WTC11 (cell line): Measurements from ENCODE around the gene ARAF. TPM values are rescaled to one million over a fixed set of nuclear protein-coding genes. Genes with fewer than 3 reads are reported as not detected.

Source experiments
- ATAC-seq: fragments of 200-7000 bp; cut with Tn5 transposase; 2 replicates; pipeline ENCODE4 v1.10.0; 2021; ENCODE audit warnings: mild to moderate bottlenecking, moderate library complexity
- CTCF ChIA-PET: fragments of 300-600 bp; sonication (Branson Sonifier 250); formaldehyde crosslinking; loops from one replicate; lab custom pipeline; 2021; ENCODE audit warnings: antibody characterized with exemption; lab: Charles Lee
- POLR2A ChIA-PET: fragments of 350-600 bp; sonication (Branson Sonifier 250); formaldehyde crosslinking; loops from one replicate; lab custom pipeline; 2021; ENCODE audit warnings: antibody characterized with exemption; lab: Charles Lee
- DNase-seq: peaks from one replicate; pipeline ENCODE4 v3.0.0; 2021; ENCODE audit warnings: low spot score
- H3K27ac Mint-ChIP-seq: 2 replicates; pipeline ENCODE4 v1.8.0; 2021; ENCODE audit warnings: mixed read lengths
- H3K27me3 Mint-ChIP-seq: 2 replicates; pipeline ENCODE4 v1.8.0; 2021; ENCODE audit warnings: low read depth, mild to moderate bottlenecking, moderate library complexity, mixed read lengths
- H3K36me3 Mint-ChIP-seq: 2 replicates; pipeline ENCODE4 v1.8.0; 2021; ENCODE audit warnings: mixed read lengths
- H3K4me1 Mint-ChIP-seq: 2 replicates; pipeline ENCODE4 v1.8.0; 2022; ENCODE audit warnings: mixed read lengths
- H3K4me3 Mint-ChIP-seq: 2 replicates; pipeline ENCODE4 v1.8.0; 2021; ENCODE audit warnings: mild to moderate bottlenecking, moderate library complexity, mixed read lengths
- H3K9me3 Mint-ChIP-seq: 2 replicates; pipeline ENCODE4 v1.8.0; 2021; ENCODE audit warnings: mixed read lengths
- CREB1 ChIP-seq: sonication (generic); formaldehyde crosslinking; IDR thresholded peaks from 2 replicates; pipeline ENCODE4 v1.8.0; 2023; ENCODE audit warnings: mild to moderate bottlenecking, missing genetic modification reagents
- E2F4 ChIP-seq: sonication (generic); formaldehyde crosslinking; IDR thresholded peaks from 2 replicates; pipeline ENCODE4 v1.8.1; 2022; ENCODE audit warnings: low read depth, mild to moderate bottlenecking, moderate library complexity, missing genetic modification reagents, borderline replicate concordance
- EMX1 ChIP-seq: fragments of 250-450 bp; sonication (Bioruptor Pico); IDR thresholded peaks from 2 replicates; pipeline ENCODE4 v1.8.0; 2021; ENCODE audit warnings: mild to moderate bottlenecking
- ESRRA ChIP-seq: sonication (generic); formaldehyde crosslinking; IDR thresholded peaks from 2 replicates; pipeline ENCODE4 v1.8.1; 2022; ENCODE audit warnings: mild to moderate bottlenecking, missing genetic modification reagents, borderline replicate concordance
- ETV6 ChIP-seq: sonication (generic); formaldehyde crosslinking; IDR thresholded peaks from 2 replicates; pipeline ENCODE4 v1.8.1; 2022; ENCODE audit warnings: mild to moderate bottlenecking, missing genetic modification reagents
- FOXP1 ChIP-seq: sonication (generic); formaldehyde crosslinking; IDR thresholded peaks from 2 replicates; pipeline ENCODE4 v1.8.0; 2022; ENCODE audit warnings: missing genetic modification reagents, mild to moderate bottlenecking, moderate library complexity, borderline replicate concordance
- GABPB1 ChIP-seq: sonication (generic); formaldehyde crosslinking; IDR thresholded peaks from 2 replicates; pipeline ENCODE4 v1.8.1; 2023; ENCODE audit warnings: mild to moderate bottlenecking, missing genetic modification reagents
- MAX ChIP-seq: sonication (generic); formaldehyde crosslinking; IDR thresholded peaks from 2 replicates; pipeline ENCODE4 v1.8.0; 2022; ENCODE audit warnings: mild to moderate bottlenecking, missing genetic modification reagents
- MYBL2 ChIP-seq: sonication (generic); formaldehyde crosslinking; IDR thresholded peaks from 2 replicates; pipeline ENCODE4 v1.8.1; 2023; ENCODE audit warnings: mild to moderate bottlenecking, moderate library complexity, missing genetic modification reagents
- RELA ChIP-seq: sonication (generic); formaldehyde crosslinking; IDR thresholded peaks from 2 replicates; pipeline ENCODE4 v1.8.1; 2022; ENCODE audit warnings: missing genetic modification reagents, mild to moderate bottlenecking, borderline replicate concordance
- TCF7 ChIP-seq: sonication (generic); formaldehyde crosslinking; IDR thresholded peaks from 2 replicates; pipeline ENCODE4 v1.8.0; 2022; ENCODE audit warnings: mild to moderate bottlenecking, low read depth, missing genetic modification reagents, moderate library complexity
- ZBTB43 ChIP-seq: sonication (generic); formaldehyde crosslinking; IDR thresholded peaks from 2 replicates; pipeline ENCODE4 v1.8.1; 2023; ENCODE audit warnings: mild to moderate bottlenecking, missing genetic modification reagents
- ZMAT4 ChIP-seq: fragments of 250-450 bp; sonication (Bioruptor Pico); IDR thresholded peaks from 2 replicates; pipeline ENCODE4 v1.9.0; 2021; ENCODE audit warnings: mild to moderate bottlenecking
- ZNF121 ChIP-seq: sonication (generic); formaldehyde crosslinking; IDR thresholded peaks from 2 replicates; pipeline ENCODE4 v1.8.0; 2023; ENCODE audit warnings: missing genetic modification reagents
- ZNF232 ChIP-seq: sonication (generic); formaldehyde crosslinking; IDR thresholded peaks from 2 replicates; pipeline ENCODE4 v1.8.0; 2022; ENCODE audit warnings: mild to moderate bottlenecking, missing genetic modification reagents
- ZNF317 ChIP-seq: sonication (generic); formaldehyde crosslinking; IDR thresholded peaks from 2 replicates; pipeline ENCODE4 v1.8.1; 2023; ENCODE audit warnings: low read depth, mild to moderate bottlenecking, moderate library complexity, missing genetic modification reagents, borderline replicate concordance
- ZNF532 ChIP-seq: fragments of 250-450 bp; sonication (Bioruptor Pico); IDR thresholded peaks from 2 replicates; pipeline ENCODE4 v1.9.0; 2021; ENCODE audit warnings: mild to moderate bottlenecking, borderline replicate concordance
- total RNA-seq: library from RNA; stranded (reverse); gene quantifications from 3 replicates; pipeline ENCODE4 v1.2.3, GENCODE V29; 2021
- TF ChIP-seq, protein P1 (sequence below): fragments of 250-450 bp; sonication (Bioruptor Pico); IDR thresholded peaks from 2 replicates; pipeline ENCODE4 v1.9.0; 2021; ENCODE audit warnings: mild to moderate bottlenecking
- TF ChIP-seq, protein P2 (sequence below): sonication (generic); formaldehyde crosslinking; IDR thresholded peaks from 2 replicates; pipeline ENCODE4 v1.8.0; 2022; ENCODE audit warnings: mild to moderate bottlenecking, missing genetic modification reagents

ARAF gene
- total RNA-seq, 1 experiment from 2014 or later, result 55.1 TPM

GRCh38 chrX:47618923-47619485 is 58.0 kb downstream of the ARAF start:
- H3K4me1 Mint-ChIP-seq, result peaks cover 17% of the 10 kb centered on the region
- TF ChIP-seq CREB1 (CRISPR knock-in tag) (no peak), ZNF121 (no peak), RELA (CRISPR knock-in tag) (no peak), EMX1 (CRISPR knock-in tag) (no peak), ZMAT4 (CRISPR knock-in tag) (no peak), FOXP1 (CRISPR knock-in tag) (no peak), E2F4 (no peak), ZNF232 (no peak), GABPB1 (CRISPR knock-in tag) (no peak), TCF7 (CRISPR knock-in tag) (no peak), ZNF317 (CRISPR knock-in tag) (no peak), ZNF532 (CRISPR knock-in tag) (no peak), MAX (CRISPR knock-in tag) (no peak)
- TF ChIP-seq, protein P1, sequence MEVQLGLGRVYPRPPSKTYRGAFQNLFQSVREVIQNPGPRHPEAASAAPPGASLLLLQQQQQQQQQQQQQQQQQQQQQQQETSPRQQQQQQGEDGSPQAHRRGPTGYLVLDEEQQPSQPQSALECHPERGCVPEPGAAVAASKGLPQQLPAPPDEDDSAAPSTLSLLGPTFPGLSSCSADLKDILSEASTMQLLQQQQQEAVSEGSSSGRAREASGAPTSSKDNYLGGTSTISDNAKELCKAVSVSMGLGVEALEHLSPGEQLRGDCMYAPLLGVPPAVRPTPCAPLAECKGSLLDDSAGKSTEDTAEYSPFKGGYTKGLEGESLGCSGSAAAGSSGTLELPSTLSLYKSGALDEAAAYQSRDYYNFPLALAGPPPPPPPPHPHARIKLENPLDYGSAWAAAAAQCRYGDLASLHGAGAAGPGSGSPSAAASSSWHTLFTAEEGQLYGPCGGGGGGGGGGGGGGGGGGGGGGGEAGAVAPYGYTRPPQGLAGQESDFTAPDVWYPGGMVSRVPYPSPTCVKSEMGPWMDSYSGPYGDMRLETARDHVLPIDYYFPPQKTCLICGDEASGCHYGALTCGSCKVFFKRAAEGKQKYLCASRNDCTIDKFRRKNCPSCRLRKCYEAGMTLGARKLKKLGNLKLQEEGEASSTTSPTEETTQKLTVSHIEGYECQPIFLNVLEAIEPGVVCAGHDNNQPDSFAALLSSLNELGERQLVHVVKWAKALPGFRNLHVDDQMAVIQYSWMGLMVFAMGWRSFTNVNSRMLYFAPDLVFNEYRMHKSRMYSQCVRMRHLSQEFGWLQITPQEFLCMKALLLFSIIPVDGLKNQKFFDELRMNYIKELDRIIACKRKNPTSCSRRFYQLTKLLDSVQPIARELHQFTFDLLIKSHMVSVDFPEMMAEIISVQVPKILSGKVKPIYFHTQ, result no peak
- no peaks in the 10 kb centered on the region for H3K36me3 Mint-ChIP-seq
- H3K4me3 Mint-ChIP-seq, result peak overlapping the region; percentile 56
- ChIA-PET CTCF (interaction anchor here (0.6 kb wide), 1 partner anchor 57 kb away, joined by 3 read pairs; no protein-coding TSS in a partner anchor), POLR2A (no interaction called here)
- DNase-seq (no peak), ATAC-seq (no peak)
- peaks cover 36% of the 10 kb centered on the region for H3K27me3 Mint-ChIP-seq
- H3K9me3 Mint-ChIP-seq, result no peaks in the 10 kb centered on the region
- no peak overlapping the region for H3K27ac Mint-ChIP-seq

DNA sequence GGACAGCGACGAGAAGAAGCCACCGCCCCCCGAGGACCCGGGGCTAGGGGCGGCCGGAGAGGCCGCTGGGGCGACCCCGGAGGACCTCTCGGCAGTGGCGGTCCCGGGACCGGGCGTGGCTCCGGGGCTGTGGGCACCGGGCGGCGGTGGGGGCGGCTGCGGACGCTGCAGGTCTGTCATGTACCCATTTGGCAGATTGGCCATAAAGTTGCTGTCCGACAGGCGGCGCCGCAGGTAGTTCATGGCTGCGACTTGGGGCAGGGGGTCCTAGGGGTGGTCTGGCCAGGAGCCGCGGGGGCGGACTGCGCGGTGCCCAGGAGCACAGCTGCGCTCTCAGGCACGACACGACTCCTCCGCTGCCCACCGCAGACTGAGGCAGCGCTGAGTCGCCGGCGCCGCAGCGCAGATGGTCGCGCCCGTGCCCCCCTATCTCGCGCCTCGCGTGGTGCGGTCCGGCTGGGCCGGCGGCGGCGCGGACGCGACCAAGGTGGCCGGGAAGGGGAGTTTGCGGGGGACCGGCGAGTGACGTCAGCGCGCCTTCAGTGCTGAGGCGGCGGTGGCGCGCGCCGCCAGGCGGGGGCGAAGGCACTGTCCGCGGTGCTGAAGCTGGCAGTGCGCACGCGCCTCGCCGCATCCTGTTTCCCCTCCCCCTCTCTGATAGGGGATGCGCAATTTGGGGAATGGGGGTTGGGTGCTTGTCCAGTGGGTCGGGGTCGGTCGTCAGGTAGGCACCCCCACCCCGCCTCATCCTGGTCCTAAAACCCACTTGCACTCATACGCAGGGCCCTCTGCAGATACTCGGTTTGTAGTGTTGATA is 58.7 kb downstream of the ARAF start, which contains the start of gene SYN1:
SYN1 (minus strand) TSS at position 372 of the 817 bp plus-strand sequence; CDS start at position 243, 129 bp downstream.
- ATAC-seq (peak; percentile 43), DNase-seq (peak; percentile 81)
- H3K27me3 Mint-ChIP-seq, result peaks cover 39% of the 10 kb centered on the region
- ChIA-PET POLR2A (no interaction called here), CTCF (interaction anchor here (0.6 kb wide), 2 partner anchors 11 to 58 kb away, joined by 3 read pairs; no protein-coding TSS in a partner anchor)
- H3K36me3 Mint-ChIP-seq, result no peaks in the 10 kb centered on the region
- H3K27ac Mint-ChIP-seq, result no peak within 1 kb of the TSS
- H3K4me1 Mint-ChIP-seq, result peaks cover 20% of the 10 kb centered on the region
- no peaks in the 10 kb centered on the region for H3K9me3 Mint-ChIP-seq
- peak within 1 kb of the TSS; percentile 64 for H3K4me3 Mint-ChIP-seq
- peak; percentile 75; the same call in 1 of the 2 replicates for TF ChIP-seq MYBL2 (CRISPR knock-in tag)
- TF ChIP-seq ETV6 (CRISPR knock-in tag), result peak; percentile 91
- peak; percentile 61; the same call in 1 of the 2 replicates for TF ChIP-seq ESRRA (CRISPR knock-in tag)
- TF ChIP-seq, protein P2, sequence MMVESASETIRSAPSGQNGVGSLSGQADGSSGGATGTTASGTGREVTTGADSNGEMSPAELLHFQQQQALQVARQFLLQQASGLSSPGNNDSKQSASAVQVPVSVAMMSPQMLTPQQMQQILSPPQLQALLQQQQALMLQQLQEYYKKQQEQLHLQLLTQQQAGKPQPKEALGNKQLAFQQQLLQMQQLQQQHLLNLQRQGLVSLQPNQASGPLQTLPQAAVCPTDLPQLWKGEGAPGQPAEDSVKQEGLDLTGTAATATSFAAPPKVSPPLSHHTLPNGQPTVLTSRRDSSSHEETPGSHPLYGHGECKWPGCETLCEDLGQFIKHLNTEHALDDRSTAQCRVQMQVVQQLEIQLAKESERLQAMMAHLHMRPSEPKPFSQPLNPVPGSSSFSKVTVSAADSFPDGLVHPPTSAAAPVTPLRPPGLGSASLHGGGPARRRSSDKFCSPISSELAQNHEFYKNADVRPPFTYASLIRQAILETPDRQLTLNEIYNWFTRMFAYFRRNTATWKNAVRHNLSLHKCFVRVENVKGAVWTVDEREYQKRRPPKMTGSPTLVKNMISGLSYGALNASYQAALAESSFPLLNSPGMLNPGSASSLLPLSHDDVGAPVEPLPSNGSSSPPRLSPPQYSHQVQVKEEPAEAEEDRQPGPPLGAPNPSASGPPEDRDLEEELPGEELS (CRISPR knock-in tag), result peak; percentile 92
- TF ChIP-seq ZBTB43 (CRISPR knock-in tag), result peak; percentile 74; the same call in 1 of the 2 replicates
